GM21526 (cell line): ENCODE results near the gene PTPRD.

Experiments used
- ATAC-seq: cut with Tn5 transposase; IDR thresholded peaks from one replicate; pipeline ENCODE4 v1.9.1; 2021; ENCODE audit warnings: moderate library complexity; ENCODE audit not compliant: unreplicated experiment, low FRiP score

Gene PTPRD

GRCh38 chr9:8648271-8648845 lies 1964.4 kb downstream of the PTPRD start:
- ATAC-seq = no peak

- ATAC-seq = no peak
Measured at GRCh38 chr9:8647824-8648223, 1965.0 kb downstream of the PTPRD start.

DNA sequence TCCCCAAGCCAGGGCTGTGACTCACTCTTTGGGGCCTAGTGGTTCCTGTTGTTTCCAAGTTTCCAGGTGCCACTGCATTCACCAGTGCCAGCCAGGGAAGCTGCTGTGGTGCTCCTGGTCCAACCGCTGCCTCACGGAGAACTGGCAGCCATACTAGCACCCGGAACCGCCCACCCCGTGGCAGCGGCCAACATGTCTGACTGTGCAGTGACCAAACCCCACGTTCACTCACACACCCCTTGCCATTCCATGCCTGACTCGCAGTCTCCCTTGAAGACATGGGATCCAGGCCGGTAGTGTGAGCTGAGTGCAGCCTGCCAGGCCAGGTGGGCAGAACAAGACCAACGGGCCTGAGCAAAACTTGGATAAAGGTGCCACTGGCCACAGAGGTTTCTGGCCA lies 1968.2 kb downstream of the PTPRD start:
- no peak for ATAC-seq

DNA sequence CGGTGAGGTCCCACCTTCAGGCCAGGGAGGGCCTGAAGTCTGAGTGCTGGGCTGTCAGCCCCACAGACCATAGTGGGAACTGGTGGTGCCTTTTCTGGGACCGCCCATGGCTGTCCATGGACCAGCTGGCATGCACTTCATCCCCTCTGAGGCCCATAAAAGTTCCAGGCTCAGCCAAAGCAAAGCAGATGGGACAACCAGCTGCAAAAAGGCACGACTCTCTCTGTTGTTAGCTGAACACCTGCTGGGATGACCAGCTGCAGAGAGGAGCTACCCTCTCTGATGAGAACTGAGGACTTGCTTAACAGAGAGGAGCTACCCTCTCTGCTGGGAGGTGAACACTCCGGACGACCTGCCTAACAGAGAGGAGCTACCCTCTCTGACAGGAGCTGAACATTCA lies 1968.9 kb downstream of the PTPRD start:
- no peak for ATAC-seq

GRCh38 chr9:8643464-8643863 lies 1969.3 kb downstream of the PTPRD start:
- ATAC-seq = no peak

DNA sequence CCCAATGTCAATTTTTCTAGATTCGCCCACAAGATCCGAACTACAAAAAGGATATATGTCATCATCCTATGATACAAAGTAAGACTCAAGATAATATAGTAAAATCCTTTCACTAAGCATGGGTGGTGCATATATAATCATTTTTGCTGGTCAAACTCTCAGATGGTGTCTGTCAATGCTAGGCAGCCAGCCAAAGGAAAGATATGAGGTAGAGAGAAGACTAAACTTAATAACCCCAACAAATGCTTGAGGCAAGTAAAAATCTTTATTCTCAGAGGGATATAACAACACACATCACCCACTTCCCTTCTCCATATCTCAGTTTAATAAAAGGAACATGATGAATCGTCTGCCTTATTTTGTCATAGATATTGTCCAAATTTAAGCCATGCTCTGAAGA lies 1972.0 kb downstream of the PTPRD start:
- no peak for ATAC-seq

DNA sequence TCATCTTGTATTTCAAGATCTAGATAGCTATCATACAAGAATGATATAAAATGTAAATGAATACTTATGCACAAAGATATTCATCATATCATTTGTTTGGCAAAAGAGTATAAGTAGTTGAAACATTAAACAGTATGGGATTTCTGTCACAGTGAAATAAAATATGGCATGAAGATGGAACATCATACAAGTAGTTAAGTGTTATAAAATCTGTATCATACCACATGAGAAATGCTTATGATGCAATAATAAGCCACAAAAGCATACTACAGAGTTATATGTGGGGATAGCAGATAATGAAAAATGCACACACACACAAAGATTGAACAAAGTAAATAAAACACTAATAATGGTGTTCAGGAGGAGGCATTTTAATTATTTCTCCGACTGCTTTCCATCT lies 1975.2 kb downstream of the PTPRD start:
- no peak for ATAC-seq

- ATAC-seq = no peak
Measured at GRCh38 chr9:8633784-8634183, 1979.0 kb downstream of the PTPRD start.

DNA sequence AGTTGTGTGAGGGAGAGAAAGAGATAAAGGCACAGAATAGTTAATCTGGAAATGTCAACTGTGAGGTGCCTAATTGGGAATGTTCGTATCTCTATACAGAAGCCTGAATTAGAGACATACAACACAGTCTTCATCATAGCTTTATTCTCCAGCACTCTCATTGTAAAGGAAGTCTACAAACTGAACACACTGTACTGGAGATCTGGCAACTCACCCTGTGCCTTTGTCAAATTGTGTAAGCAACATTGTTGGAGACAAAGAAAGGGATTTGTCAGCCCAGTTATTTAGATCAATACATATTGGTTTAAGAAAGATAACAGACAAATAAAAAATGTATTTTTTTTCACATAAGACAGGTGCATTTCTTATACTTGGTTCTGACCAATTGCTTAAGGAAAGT lies 1980.3 kb downstream of the PTPRD start:
- no peak for ATAC-seq

GRCh38 chr9:8628791-8629190 lies 1984.0 kb downstream of the PTPRD start:
- ATAC-seq = no peak

- ATAC-seq = no peak
Measured at GRCh38 chr9:8627976-8628679, 1984.7 kb downstream of the PTPRD start.

- no peak for ATAC-seq
Measured at GRCh38 chr9:8622871-8623270, 1989.9 kb downstream of the PTPRD start.

- ATAC-seq = no peak
Measured at GRCh38 chr9:8622222-8622802, 1990.5 kb downstream of the PTPRD start.

DNA sequence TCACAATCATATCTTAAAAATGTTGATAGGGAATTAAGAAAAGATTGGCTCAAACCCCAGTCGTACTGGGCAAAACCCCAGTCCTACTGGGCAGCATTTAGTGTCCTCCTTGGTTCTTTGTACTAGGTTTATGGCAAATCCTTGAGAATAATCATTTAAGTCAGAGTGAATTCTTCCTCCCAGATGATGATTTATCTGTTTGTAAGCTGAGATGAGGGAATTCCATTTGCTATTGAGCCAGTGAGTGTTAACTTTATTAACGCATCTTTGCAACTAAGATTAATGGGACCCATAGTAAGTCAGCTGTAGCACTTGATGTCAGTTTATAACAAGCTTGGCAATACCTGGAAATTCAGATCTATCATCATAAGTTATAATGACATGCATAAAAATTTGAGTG lies 1991.4 kb downstream of the PTPRD start:
- no peak for ATAC-seq

DNA sequence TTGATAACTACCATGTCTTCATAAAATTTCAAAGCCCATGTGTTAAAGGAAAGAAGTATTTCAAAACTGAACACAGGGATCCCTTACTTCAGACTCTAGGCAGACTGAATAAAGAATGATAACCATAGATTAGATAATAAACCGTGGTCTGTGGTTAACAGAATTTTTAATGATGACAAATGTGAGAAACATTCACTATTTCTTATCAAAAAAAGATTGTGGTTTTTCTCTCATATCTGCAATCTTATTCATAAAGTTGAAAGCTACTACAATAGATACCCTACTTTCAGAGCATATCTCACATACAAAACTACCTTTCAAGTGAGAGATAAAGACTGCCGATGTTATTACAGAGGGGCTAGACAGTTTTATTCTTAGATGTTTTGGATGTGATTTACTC lies 1996.4 kb downstream of the PTPRD start:
- ATAC-seq = no peak

DNA sequence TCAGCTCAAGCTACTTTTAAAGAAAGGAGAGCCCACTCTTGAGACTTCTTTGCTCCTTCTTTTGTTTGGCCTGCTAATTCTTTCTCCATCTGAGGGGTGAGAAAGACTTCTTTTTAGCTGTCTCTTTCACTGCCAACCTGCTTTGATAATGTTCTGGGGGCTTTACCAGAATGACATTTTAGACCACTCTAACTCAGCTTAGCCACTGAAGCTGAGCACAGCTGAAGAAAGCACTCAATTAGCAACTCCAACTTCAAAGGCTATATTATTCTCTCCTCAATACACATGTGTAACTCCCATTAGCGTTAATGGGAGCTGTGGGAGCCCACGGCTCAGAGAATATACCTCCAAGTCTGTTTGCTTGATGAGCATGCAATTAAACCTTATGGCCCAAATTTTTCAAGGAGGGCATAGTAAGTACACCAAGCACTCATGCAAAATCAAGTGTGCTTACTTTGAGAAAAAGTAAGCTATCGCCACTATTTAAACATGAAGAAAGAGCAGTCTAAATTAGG lies 1997.8 kb downstream of the PTPRD start:
- no peak for ATAC-seq

- no peak for ATAC-seq
Measured at GRCh38 chr9:8613346-8613825, 1999.4 kb downstream of the PTPRD start.

DNA sequence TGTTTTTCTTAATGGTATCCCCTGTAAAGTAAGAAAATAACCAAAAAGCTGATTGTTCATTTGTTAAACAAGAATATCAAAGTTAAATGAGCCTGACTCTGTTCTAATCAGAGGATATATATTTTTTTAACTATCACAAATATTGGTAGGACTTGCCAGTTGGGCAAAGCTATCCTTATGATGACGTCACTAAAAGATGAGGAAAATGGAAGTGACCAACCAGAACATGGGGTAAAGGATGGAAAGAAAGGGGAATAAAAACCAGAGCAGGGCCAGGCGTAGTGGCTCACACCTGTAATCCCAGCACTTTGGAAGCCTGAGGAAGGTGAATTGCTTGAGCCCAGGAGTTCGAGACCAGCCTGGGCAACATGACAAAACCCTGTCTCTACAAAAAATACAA lies 2001.6 kb downstream of the PTPRD start:
- ATAC-seq = no peak

GRCh38 chr9:8610256-8610655 lies 2002.5 kb downstream of the PTPRD start:
- ATAC-seq = no peak

DNA sequence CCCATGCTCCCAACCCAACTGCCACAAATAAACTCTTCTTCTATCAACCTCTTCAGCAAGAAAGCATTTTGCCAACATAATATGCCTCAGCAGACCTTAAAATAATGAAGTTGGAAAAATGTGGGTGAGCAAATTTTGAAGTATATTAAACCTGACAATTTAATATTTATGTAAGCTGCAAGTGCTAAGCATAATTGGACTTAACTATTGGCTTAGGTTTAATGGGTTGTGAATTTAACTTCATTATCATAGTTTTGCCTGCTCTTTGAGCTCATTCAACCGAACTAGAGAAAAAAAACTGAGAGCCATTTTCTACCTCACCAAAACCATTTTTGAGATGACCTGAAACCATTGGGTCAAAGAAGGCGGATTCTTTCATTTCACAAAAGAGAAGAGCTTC lies 2007.7 kb downstream of the PTPRD start:
- no peak for ATAC-seq

DNA sequence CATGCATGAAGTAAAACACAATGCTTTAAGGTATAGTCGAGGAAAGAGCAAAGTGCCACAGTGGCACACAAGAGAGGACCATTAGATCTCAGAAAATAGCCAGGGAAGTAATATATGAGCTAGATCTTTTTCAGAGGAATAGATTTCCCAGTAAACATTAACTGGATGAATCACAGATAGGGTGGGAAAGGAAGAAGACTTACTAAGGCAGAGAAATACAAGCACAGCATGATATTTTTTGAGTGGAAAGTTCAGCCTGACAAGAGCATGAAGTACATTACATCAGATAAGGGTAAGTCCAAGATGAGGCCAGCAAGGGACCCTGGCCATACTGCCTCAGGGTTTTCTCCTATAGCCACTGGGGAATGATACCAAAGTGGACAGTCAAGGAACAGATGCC lies 2008.6 kb downstream of the PTPRD start:
- ATAC-seq = no peak
